Measurements from ENCODE around the gene METRN.

GRCh38 chr16:761625-762513 is 47.0 kb downstream of the METRN start:
- TF ChIP-seq SIN3A (IDR thresholded peaks at IDR 0.05; ENCODE audit: borderline replicate concordance, insufficient read depth, low read length) (no peak), TAF1 (IDR thresholded peaks at IDR 0.05; ENCODE audit: borderline replicate concordance, insufficient read depth, low read length) (no peak), POLR2AphosphoS5 (IDR thresholded peaks at IDR 0.05; ENCODE audit: low read depth, low read length) (no peak), REST (IDR thresholded peaks at IDR 0.05; ENCODE audit: insufficient read depth in 1 of 2, low read depth in 2 of 2, low read length in 2 of 2) (no peak), FOXP2 (optimal IDR thresholded peaks at IDR 0.05; ENCODE audit: borderline replicate concordance, extremely low read depth, extremely low read length, insufficient read depth) (no peak)
